Measurements from ENCODE around the gene HFE.
"Not testable (repeated sequence)": the region's sequence is repeated elsewhere in the genome, so short reads cannot be mapped to it uniquely, and the experiment has no call there.

The HFE gene

GRCh38 chr6:26081096-26081495, 6.1 kb upstream of the HFE start:
- not testable (repeated sequence) for H3K36me3 Mint-ChIP-seq (ENCODE audit: low read depth); H3K4me3 Mint-ChIP-seq; H3K27ac Mint-ChIP-seq; H3K4me1 Mint-ChIP-seq (ENCODE audit: low read depth)
- H3K27me3 Mint-ChIP-seq (ENCODE audit: low read depth): peaks cover 19% of the 10 kb centered on the region
- peaks cover 19% of the 10 kb centered on the region for H3K9me3 Mint-ChIP-seq

- Mint-ChIP-seq H3K36me3 (ENCODE audit: low read depth) (peaks cover 11% of the 10 kb centered on the region), H3K4me3 (peak overlapping the region; percentile 45), H3K9me3 (peaks cover 12% of the 10 kb centered on the region), H3K4me1 (ENCODE audit: low read depth) (peaks cover 38% of the 10 kb centered on the region), H3K27ac (peak overlapping the region; percentile 76), H3K27me3 (ENCODE audit: low read depth) (peaks cover 6% of the 10 kb centered on the region)
These were observed 1.0 kb upstream of the HFE start for GRCh38 chr6:26086211-26086610.

DNA sequence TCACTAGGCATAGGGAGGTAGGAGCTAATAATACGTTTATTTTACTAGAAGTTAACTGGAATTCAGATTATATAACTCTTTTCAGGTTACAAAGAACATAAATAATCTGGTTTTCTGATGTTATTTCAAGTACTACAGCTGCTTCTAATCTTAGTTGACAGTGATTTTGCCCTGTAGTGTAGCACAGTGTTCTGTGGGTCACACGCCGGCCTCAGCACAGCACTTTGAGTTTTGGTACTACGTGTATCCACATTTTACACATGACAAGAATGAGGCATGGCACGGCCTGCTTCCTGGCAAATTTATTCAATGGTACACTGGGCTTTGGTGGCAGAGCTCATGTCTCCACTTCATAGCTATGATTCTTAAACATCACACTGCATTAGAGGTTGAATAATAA, 1.1 kb downstream of the HFE start:
- Mint-ChIP-seq H3K4me3 (peak overlapping the region; percentile 78), H3K27ac (no peak overlapping the region), H3K36me3 (ENCODE audit: low read depth) (peaks cover 12% of the 10 kb centered on the region), H3K9me3 (peaks cover 3% of the 10 kb centered on the region), H3K4me1 (ENCODE audit: low read depth) (peaks cover 50% of the 10 kb centered on the region), H3K27me3 (ENCODE audit: low read depth) (no peaks in the 10 kb centered on the region)

DNA sequence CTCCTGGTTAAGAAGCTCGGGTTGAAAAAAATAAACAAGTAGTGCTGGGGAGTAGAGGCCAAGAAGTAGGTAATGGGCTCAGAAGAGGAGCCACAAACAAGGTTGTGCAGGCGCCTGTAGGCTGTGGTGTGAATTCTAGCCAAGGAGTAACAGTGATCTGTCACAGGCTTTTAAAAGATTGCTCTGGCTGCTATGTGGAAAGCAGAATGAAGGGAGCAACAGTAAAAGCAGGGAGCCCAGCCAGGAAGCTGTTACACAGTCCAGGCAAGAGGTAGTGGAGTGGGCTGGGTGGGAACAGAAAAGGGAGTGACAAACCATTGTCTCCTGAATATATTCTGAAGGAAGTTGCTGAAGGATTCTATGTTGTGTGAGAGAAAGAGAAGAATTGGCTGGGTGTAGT, 2.0 kb downstream of the HFE start:
- Mint-ChIP-seq H3K4me3 (no peak overlapping the region), H3K4me1 (ENCODE audit: low read depth) (peaks cover 50% of the 10 kb centered on the region), H3K9me3 (peaks cover 3% of the 10 kb centered on the region), H3K36me3 (ENCODE audit: low read depth) (peaks cover 12% of the 10 kb centered on the region), H3K27me3 (ENCODE audit: low read depth) (no peaks in the 10 kb centered on the region), H3K27ac (no peak overlapping the region)

- Mint-ChIP-seq H3K9me3 (peaks cover 3% of the 10 kb centered on the region), H3K27ac (peak overlapping the region; percentile 10), H3K27me3 (ENCODE audit: low read depth) (peaks cover 2% of the 10 kb centered on the region), H3K36me3 (ENCODE audit: low read depth) (peaks cover 12% of the 10 kb centered on the region), H3K4me1 (ENCODE audit: low read depth) (peaks cover 38% of the 10 kb centered on the region), H3K4me3 (no peak overlapping the region)
These were observed 5.2 kb downstream of the HFE start for GRCh38 chr6:26092443-26092842.

DNA sequence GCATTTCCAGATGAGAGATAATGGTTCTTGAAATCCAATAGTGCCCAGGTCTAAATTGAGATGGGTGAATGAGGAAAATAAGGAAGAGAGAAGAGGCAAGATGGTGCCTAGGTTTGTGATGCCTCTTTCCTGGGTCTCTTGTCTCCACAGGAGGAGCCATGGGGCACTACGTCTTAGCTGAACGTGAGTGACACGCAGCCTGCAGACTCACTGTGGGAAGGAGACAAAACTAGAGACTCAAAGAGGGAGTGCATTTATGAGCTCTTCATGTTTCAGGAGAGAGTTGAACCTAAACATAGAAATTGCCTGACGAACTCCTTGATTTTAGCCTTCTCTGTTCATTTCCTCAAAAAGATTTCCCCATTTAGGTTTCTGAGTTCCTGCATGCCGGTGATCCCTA, 6.8 kb downstream of the HFE start:
- peaks cover 3% of the 10 kb centered on the region for H3K9me3 Mint-ChIP-seq
- peaks cover 12% of the 10 kb centered on the region for H3K36me3 Mint-ChIP-seq (ENCODE audit: low read depth)
- H3K4me1 Mint-ChIP-seq (ENCODE audit: low read depth): peaks cover 27% of the 10 kb centered on the region
- H3K27me3 Mint-ChIP-seq (ENCODE audit: low read depth): peaks cover 9% of the 10 kb centered on the region
- H3K27ac Mint-ChIP-seq: no peak overlapping the region
- H3K4me3 Mint-ChIP-seq: no peak overlapping the region

DNA sequence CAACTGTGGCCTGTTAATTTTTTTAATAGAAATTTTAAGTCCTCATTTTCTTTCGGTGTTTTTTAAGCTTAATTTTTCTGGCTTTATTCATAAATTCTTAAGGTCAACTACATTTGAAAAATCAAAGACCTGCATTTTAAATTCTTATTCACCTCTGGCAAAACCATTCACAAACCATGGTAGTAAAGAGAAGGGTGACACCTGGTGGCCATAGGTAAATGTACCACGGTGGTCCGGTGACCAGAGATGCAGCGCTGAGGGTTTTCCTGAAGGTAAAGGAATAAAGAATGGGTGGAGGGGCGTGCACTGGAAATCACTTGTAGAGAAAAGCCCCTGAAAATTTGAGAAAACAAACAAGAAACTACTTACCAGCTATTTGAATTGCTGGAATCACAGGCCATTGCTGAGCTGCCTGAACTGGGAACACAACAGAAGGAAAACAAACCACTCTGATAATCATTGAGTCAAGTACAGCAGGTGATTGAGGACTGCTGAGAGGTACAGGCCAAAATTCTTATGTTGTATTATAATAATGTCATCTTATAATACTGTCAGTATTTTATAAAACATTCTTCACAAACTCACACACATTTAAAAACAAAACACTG, 10.1 kb downstream of the HFE start:
- peaks cover 3% of the 10 kb centered on the region for H3K9me3 Mint-ChIP-seq
- H3K27me3 Mint-ChIP-seq (ENCODE audit: low read depth): peaks cover 9% of the 10 kb centered on the region
- H3K27ac Mint-ChIP-seq: no peak overlapping the region
- peaks cover 5% of the 10 kb centered on the region for H3K36me3 Mint-ChIP-seq (ENCODE audit: low read depth)
- no peak overlapping the region for H3K4me3 Mint-ChIP-seq
- H3K4me1 Mint-ChIP-seq (ENCODE audit: low read depth): peaks cover 11% of the 10 kb centered on the region

DNA sequence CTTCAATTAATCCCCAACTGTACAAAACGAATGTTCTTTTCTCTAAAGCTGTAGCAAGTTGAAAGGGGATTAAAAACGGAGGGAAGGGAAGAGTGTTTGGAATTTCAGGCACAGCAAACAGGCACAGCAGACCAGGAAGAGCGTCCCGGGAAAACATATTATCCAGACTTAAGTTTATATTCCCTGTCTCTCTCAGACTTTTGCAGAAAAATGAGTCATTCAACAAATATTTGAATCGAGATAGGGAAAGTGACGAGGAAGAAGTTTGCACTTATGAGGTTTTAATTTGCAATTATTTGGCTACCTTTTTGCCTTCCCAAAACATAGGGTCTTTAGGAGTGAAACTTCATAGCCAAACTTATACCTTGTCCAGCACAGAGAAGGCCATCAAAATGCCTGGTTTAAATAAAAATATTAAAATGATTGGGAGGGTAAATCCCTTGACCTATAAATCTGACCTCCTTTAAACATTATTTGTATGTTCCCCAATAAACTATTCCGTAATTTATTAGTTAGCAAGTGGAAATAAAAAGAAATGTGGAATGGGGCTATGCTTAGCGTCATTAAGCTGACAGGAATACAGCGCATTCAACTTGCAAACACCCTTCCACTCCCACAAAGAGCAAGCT, 16.0 kb downstream of the HFE start:
- Mint-ChIP-seq H3K27ac (peak overlapping the region; percentile 94), H3K9me3 (no peaks in the 10 kb centered on the region), H3K4me1 (ENCODE audit: low read depth) (peaks cover 19% of the 10 kb centered on the region), H3K36me3 (ENCODE audit: low read depth) (no peaks in the 10 kb centered on the region), H3K27me3 (ENCODE audit: low read depth) (peaks cover under 1% of the 10 kb centered on the region), H3K4me3 (peak overlapping the region; percentile 81)

DNA sequence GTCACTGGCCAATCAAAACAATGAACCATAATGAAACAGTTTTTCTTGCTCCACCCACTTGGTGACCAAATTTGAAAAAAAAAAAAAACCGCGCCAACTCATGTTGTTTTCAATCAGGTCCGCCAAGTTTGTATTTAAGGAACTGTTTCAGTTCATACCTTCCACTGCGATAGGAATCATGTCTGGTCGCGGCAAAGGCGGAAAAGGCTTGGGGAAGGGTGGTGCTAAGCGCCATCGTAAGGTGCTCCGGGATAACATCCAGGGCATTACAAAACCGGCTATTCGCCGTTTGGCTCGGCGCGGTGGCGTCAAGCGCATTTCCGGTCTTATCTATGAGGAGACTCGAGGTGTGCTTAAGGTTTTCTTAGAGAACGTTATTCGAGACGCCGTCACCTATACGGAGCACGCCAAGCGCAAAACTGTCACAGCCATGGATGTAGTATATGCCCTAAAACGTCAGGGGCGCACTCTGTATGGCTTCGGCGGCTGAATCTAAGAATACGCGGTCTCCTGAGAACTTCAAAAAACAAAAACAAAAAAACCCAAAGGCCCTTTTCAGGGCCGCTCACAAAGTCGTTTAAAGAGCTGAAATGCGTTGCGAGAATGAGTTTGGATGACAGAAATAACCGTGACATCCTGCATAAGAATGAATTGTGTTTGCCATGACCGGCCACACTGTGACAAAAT, 16.7 kb downstream of the HFE start:
- Mint-ChIP-seq H3K36me3 (ENCODE audit: low read depth) (no peaks in the 10 kb centered on the region), H3K27me3 (ENCODE audit: low read depth) (no peaks in the 10 kb centered on the region), H3K9me3 (no peaks in the 10 kb centered on the region), H3K27ac (peak overlapping the region; percentile 94), H3K4me1 (ENCODE audit: low read depth) (peaks cover 19% of the 10 kb centered on the region), H3K4me3 (peak overlapping the region; percentile 81)

- H3K4me3 Mint-ChIP-seq: peak overlapping the region; percentile 81
- peaks cover 19% of the 10 kb centered on the region for H3K4me1 Mint-ChIP-seq (ENCODE audit: low read depth)
- H3K9me3 Mint-ChIP-seq: no peaks in the 10 kb centered on the region
- no peaks in the 10 kb centered on the region for H3K27me3 Mint-ChIP-seq (ENCODE audit: low read depth)
- H3K36me3 Mint-ChIP-seq (ENCODE audit: low read depth): peaks cover under 1% of the 10 kb centered on the region
- H3K27ac Mint-ChIP-seq: peak overlapping the region; percentile 94
These were observed 17.4 kb downstream of the HFE start for GRCh38 chr6:26104457-26105108.

GRCh38 chr6:26105109-26105730, 18.0 kb downstream of the HFE start:
- no peak overlapping the region for H3K4me3 Mint-ChIP-seq
- H3K9me3 Mint-ChIP-seq: no peaks in the 10 kb centered on the region
- H3K27me3 Mint-ChIP-seq (ENCODE audit: low read depth): no peaks in the 10 kb centered on the region
- peak overlapping the region; percentile 31 for H3K27ac Mint-ChIP-seq
- H3K4me1 Mint-ChIP-seq (ENCODE audit: low read depth): peaks cover 22% of the 10 kb centered on the region
- peaks cover 2% of the 10 kb centered on the region for H3K36me3 Mint-ChIP-seq (ENCODE audit: low read depth)

DNA sequence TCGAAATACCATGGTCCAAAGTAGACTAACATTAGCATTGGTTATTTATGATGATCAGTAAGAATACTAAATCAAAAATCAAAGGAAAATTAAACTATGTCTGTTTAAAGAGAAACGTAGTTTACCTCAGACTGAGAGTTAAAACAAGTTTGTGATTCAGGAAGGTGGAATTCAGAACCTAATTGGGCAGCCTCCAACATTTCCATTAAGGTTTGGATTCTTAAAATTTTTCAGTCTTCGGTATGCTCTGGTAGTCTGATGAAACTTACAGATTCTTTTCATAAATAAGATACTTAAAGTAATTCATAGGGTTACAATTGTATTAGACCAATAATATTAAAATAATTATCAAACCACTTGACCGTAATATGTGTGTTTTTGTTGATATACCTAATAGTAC, 18.6 kb downstream of the HFE start:
- no peaks in the 10 kb centered on the region for H3K27me3 Mint-ChIP-seq (ENCODE audit: low read depth)
- no peak overlapping the region for H3K27ac Mint-ChIP-seq
- H3K9me3 Mint-ChIP-seq: no peaks in the 10 kb centered on the region
- H3K4me1 Mint-ChIP-seq (ENCODE audit: low read depth): peaks cover 22% of the 10 kb centered on the region
- H3K36me3 Mint-ChIP-seq (ENCODE audit: low read depth): peaks cover 2% of the 10 kb centered on the region
- no peak overlapping the region for H3K4me3 Mint-ChIP-seq

DNA sequence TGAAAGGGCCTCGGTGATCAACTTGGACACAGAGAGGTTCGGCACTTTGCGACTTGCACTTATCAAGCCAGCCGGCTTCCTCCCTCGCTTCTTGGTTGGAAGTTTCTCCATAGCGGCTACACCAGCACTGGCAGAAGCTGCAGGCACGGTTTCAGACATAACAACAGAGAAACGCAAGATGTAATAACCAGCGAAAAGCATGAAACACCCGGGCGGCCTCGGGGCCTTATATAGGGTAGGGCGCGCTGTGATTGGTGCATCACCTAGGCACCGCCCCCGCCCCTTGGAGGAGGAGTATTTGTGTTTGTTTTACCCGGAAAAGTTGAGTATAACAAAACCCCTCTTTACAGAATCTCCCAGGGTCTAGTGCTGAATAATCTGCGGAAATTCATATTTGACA, 20.7 kb downstream of the HFE start:
- Mint-ChIP-seq H3K9me3 (no peaks in the 10 kb centered on the region), H3K36me3 (ENCODE audit: low read depth) (peaks cover 2% of the 10 kb centered on the region), H3K27ac (no peak overlapping the region), H3K4me3 (no peak overlapping the region), H3K4me1 (ENCODE audit: low read depth) (peaks cover 17% of the 10 kb centered on the region), H3K27me3 (ENCODE audit: low read depth) (no peaks in the 10 kb centered on the region)

- Mint-ChIP-seq H3K4me1 (ENCODE audit: low read depth) (peaks cover 3% of the 10 kb centered on the region), H3K4me3 (no peak overlapping the region), H3K27ac (no peak overlapping the region), H3K9me3 (no peaks in the 10 kb centered on the region), H3K27me3 (ENCODE audit: low read depth) (no peaks in the 10 kb centered on the region), H3K36me3 (ENCODE audit: low read depth) (peaks cover 2% of the 10 kb centered on the region)
These were observed 22.5 kb downstream of the HFE start for GRCh38 chr6:26109772-26110171.
